NCI-H2227 (cell line): ENCODE data around the gene FAM117A.
"Not testable (repeated sequence)": the region's sequence is repeated elsewhere in the genome, so short reads cannot be mapped to it uniquely, and the experiment has no call there.

ENCODE experiments used
- DNase-seq: peaks from one replicate; lab custom pipeline; 2025; ENCODE audit not compliant: unreplicated experiment; lab: John Stamatoyannopoulos, UW

Gene FAM117A

GRCh38 chr17:49741692-49742076 lies 22.2 kb downstream of the FAM117A start:
- DNase-seq = no peak

- no peak for DNase-seq
Observed at GRCh38 chr17:49741009-49741691, 22.8 kb downstream of the FAM117A start.

- peak; percentile 72 for DNase-seq
Observed at GRCh38 chr17:49739641-49740271, 24.2 kb downstream of the FAM117A start.

GRCh38 chr17:49738456-49739163 lies 25.3 kb downstream of the FAM117A start:
- no peak for DNase-seq

- no peak for DNase-seq
Observed at GRCh38 chr17:49734515-49735490, 29.1 kb downstream of the FAM117A start.

GRCh38 chr17:49731435-49731831 lies 32.5 kb downstream of the FAM117A start:
- no peak for DNase-seq

- DNase-seq = no peak
Observed at GRCh38 chr17:49730785-49731434, 33.0 kb downstream of the FAM117A start.

GRCh38 chr17:49730078-49730784 lies 33.7 kb downstream of the FAM117A start:
- no peak for DNase-seq

- DNase-seq = no peak
Observed at GRCh38 chr17:49729069-49729468, 34.9 kb downstream of the FAM117A start.

GRCh38 chr17:49728425-49728824 lies 35.5 kb downstream of the FAM117A start:
- DNase-seq = no peak

- no peak for DNase-seq
Observed at GRCh38 chr17:49727380-49727779, 36.6 kb downstream of the FAM117A start.

GRCh38 chr17:49725452-49726130 lies 38.3 kb downstream of the FAM117A start:
- no peak for DNase-seq

- DNase-seq = not testable (repeated sequence)
Observed at GRCh38 chr17:49724552-49724951, 39.4 kb downstream of the FAM117A start.

GRCh38 chr17:49723423-49723822 lies 40.5 kb downstream of the FAM117A start:
- peak; percentile 8 for DNase-seq

- DNase-seq = no peak
Observed at GRCh38 chr17:49722066-49722465, 41.9 kb downstream of the FAM117A start.

- no peak for DNase-seq
Observed at GRCh38 chr17:49717371-49717861, 46.5 kb downstream of the FAM117A start.

GRCh38 chr17:49716668-49717364 lies 47.1 kb downstream of the FAM117A start:
- no peak for DNase-seq

GRCh38 chr17:49715717-49716279 lies 48.1 kb downstream of the FAM117A start:
- no peak for DNase-seq
